NCI-H1417 treated with DMSO at 0.1 percent for 48 hours (cell line): ENCODE measurements around the gene NLRP2B.
"Not testable (repeated sequence)": the region's sequence is repeated elsewhere in the genome, so short reads cannot be mapped to it uniquely, and the experiment has no call there.

Source experiments
- DNase-seq: peaks from one replicate; lab custom pipeline; 2025; lab: John Stamatoyannopoulos, UW

Gene NLRP2B

GRCh38 chrX:57680160-57680559 is at the start of gene NLRP2B:
Gene NLRP2B (minus strand): TSS chrX:57680260.
- no peak for DNase-seq

- DNase-seq = not testable (repeated sequence)
Observed at GRCh38 chrX:57725995-57726394, 45.9 kb upstream of the NLRP2B start.

GRCh38 chrX:57681341-57681740 is 1.3 kb upstream of the NLRP2B start:
- DNase-seq = no peak

- DNase-seq = no peak
Observed at GRCh38 chrX:57678686-57679428, 1.2 kb downstream of the NLRP2B start.

- no peak for DNase-seq
Observed at GRCh38 chrX:57677132-57677858, 2.8 kb downstream of the NLRP2B start.

- no peak for DNase-seq
Observed at GRCh38 chrX:57675320-57675719, 4.7 kb downstream of the NLRP2B start.

- DNase-seq = no peak
Observed at GRCh38 chrX:57674861-57675260, 5.2 kb downstream of the NLRP2B start.

- no peak for DNase-seq
Observed at GRCh38 chrX:57669961-57670360, 10.1 kb downstream of the NLRP2B start.

- no peak for DNase-seq
Observed at GRCh38 chrX:57667010-57667409, 13.1 kb downstream of the NLRP2B start.

- no peak for DNase-seq
Observed at GRCh38 chrX:57655065-57655464, 25.0 kb downstream of the NLRP2B start.

- DNase-seq = no peak
Observed at GRCh38 chrX:57652705-57653104, 27.4 kb downstream of the NLRP2B start.

- DNase-seq = no peak
Observed at GRCh38 chrX:57651169-57651919, 28.7 kb downstream of the NLRP2B start.

GRCh38 chrX:57647020-57647419 is 33.0 kb downstream of the NLRP2B start:
- DNase-seq = no peak

GRCh38 chrX:57643698-57644097 is 36.4 kb downstream of the NLRP2B start:
- DNase-seq = no peak

- DNase-seq = no peak
Observed at GRCh38 chrX:57641338-57641737, 38.7 kb downstream of the NLRP2B start.

- no peak for DNase-seq
Observed at GRCh38 chrX:57640674-57641016, 39.4 kb downstream of the NLRP2B start.

GRCh38 chrX:57629438-57629837 is 50.6 kb downstream of the NLRP2B start:
- not testable (repeated sequence) for DNase-seq
